ENCODE data around the gene ESPN. TPM values are rescaled to one million over a fixed set of nuclear protein-coding genes. Genes with fewer than 3 reads are reported as not detected.

Gene ESPN
- total and polyA plus RNA-seq, 2 of the 8 experiments (the other 6 are each of a cell fraction or from before 2014, with no cell fraction given): 5.2 to 16.3 TPM

GRCh38 chr1:6393400-6394187 lies 31.0 kb upstream of the ESPN start, which contains the start of gene ACOT7:
ACOT7 (minus strand) TSS chr1:6393767; CDS start chr1:6393399, 368 bp downstream.
- H2BK5ac ChIP-seq (ENCODE audit: low read depth, low read length): peak within 1 kb of the TSS; percentile 22
- ChIA-PET POLR2A (ENCODE audit: partially characterized antibody) (interaction anchor here (0.7 to 5.9 kb wide), 18 partner anchors 8 to 148 kb away, joined by 3 to 29 read pairs (median 4); partner anchors contain the start of gene HES2), CTCF (ENCODE audit: partially characterized antibody) (interaction anchor here (1.1 to 58.4 kb wide), 9 partner anchors 13 to 147 kb away, joined by 3 to 1769 read pairs (median 11); no protein-coding TSS in a partner anchor)
- peak within 1 kb of the TSS; percentile 80; the same call in 1 of the 2 replicates for H2BK12ac ChIP-seq (ENCODE audit: low read depth, low read length)
- WGBS, 2 experiments (ENCODE audit: extremely low coverage in 1 of 2, insufficient coverage in 1 of 2, insufficient read length in 1 of 2, insufficient replicate concordance in 2 of 2, low coverage in 1 of 2, low lambda C conversion rate in 2 of 2, missing lambda C conversion rate in 1 of 2): 2% methylated on average over 38 of the region's 87 CpGs; no CpG with 5 or more reads in 1 of the 2 experiments
- no peak within 1 kb of the TSS for H2BK20ac ChIP-seq (ENCODE audit: low read length)
- FAIRE-seq (no peak), DNase-seq (ENCODE audit: low read depth in 1 of 2, low spot score in 2 of 2) (peak in 1 of 2 experiments; percentile 88)
- peak within 1 kb of the TSS; percentile 94 for H4K8ac ChIP-seq (ENCODE audit: extremely low read depth, insufficient read depth, low read length)
- peak within 1 kb of the TSS; percentile 54 for H3K56ac ChIP-seq (replicated peaks; ENCODE audit: insufficient read length, low read depth, low read length)
- no peak within 1 kb of the TSS for H3K14ac ChIP-seq (ENCODE audit: insufficient read length)
- peak within 1 kb of the TSS; percentile 61 to 90 (median 80) for H3K9ac ChIP-seq (replicated peaks in 1 of 4; ENCODE audit: extremely low read depth in 1 of 4, low read depth in 3 of 4, low read length in 3 of 4)
- peak within 1 kb of the TSS; percentile 86 for H3K18ac ChIP-seq (ENCODE audit: extremely low read depth, low read length)
- H3K27ac ChIP-seq (ENCODE audit: low read depth, low read length): peak within 1 kb of the TSS; percentile 91
- H3K4me1 ChIP-seq (replicated peaks in 1 of 4; ENCODE audit: control insufficient read depth in 3 of 4, insufficient read depth in 4 of 4, low read length in 3 of 4): peaks cover 0 to 11% (median 9%) of the 10 kb centered on the region in 4 experiments; a peak in 5 of 7 replicates
- peak within 1 kb of the TSS; percentile 88 for H4K91ac ChIP-seq (replicated peaks; ENCODE audit: insufficient read length, low read length)
- H3K9me3 ChIP-seq (ENCODE audit: insufficient read depth in 2 of 2, low read depth in 1 of 2, low read length in 1 of 2): no peaks in the 10 kb centered on the region; a peak in 1 of 4 replicates
- H2BK120ac ChIP-seq (replicated peaks; ENCODE audit: low read depth, low read length): peak within 1 kb of the TSS; percentile 81
- peak within 1 kb of the TSS; percentile 73 to 80 for H3K4me2 ChIP-seq (ENCODE audit: insufficient read depth in 1 of 2, low read depth in 2 of 2, low read length in 2 of 2)
- peaks cover 12% of the 10 kb centered on the region for H3K79me1 ChIP-seq (ENCODE audit: low read depth, low read length)
- peak within 1 kb of the TSS; percentile 90; the same call in 1 of the 2 replicates for H2AK5ac ChIP-seq (ENCODE audit: low read depth, low read length)
- H3K23me2 ChIP-seq (ENCODE audit: low read depth, low read length): peaks cover 4% of the 10 kb centered on the region; the same call in 1 of the 2 replicates
- H2BK15ac ChIP-seq (ENCODE audit: low read length): 0 out of 2 replicates have a peak within 1 kb of the TSS, but pooled peaks have one; percentile 61
- peaks cover 4 to 9% of the 10 kb centered on the region in 2 experiments for H4K20me1 ChIP-seq (replicated peaks in 1 of 2; ENCODE audit: control insufficient read depth in 1 of 2, insufficient read depth in 2 of 2, low read length in 2 of 2)
- no peaks in the 10 kb centered on the region for H3K36me3 ChIP-seq (ENCODE audit: control insufficient read depth in 2 of 4, insufficient read depth in 4 of 4, low read length in 3 of 4)
- H2AFZ ChIP-seq (ENCODE audit: low read length): no peak within 1 kb of the TSS
- H3K27me3 ChIP-seq (replicated peaks in 1 of 4; ENCODE audit: control insufficient read depth in 3 of 4, extremely low read depth in 1 of 4, insufficient read depth in 3 of 4, low read length in 3 of 4): peaks cover 0 to 3% (median 0%) of the 10 kb centered on the region in 4 experiments; a peak in 3 of 7 replicates
- peak within 1 kb of the TSS; percentile 66 to 91 (median 72) for H3K4me3 ChIP-seq (ENCODE audit: extremely low read depth in 1 of 4, insufficient read depth in 2 of 4, low read depth in 3 of 4, low read length in 4 of 4)
- peak within 1 kb of the TSS; percentile 86 for H4K5ac ChIP-seq (ENCODE audit: insufficient read length, low read depth, low read length)
- no peak within 1 kb of the TSS for H3K23ac ChIP-seq (ENCODE audit: insufficient read length)
- peak within 1 kb of the TSS; percentile 6 for H3K4ac ChIP-seq (replicated peaks; ENCODE audit: insufficient read length, low read depth, low read length)
- peaks cover 0 to 38% of the 10 kb centered on the region in 2 experiments; a peak in 3 of 4 replicates for H3K79me2 ChIP-seq (ENCODE audit: control insufficient read depth in 1 of 2, insufficient read depth in 2 of 2, low read length in 2 of 2)
- TF ChIP-seq CHD1 (IDR thresholded peaks at IDR 0.05; ENCODE audit: low read depth, low read length) (no peak), TAF1 (IDR thresholded peaks at IDR 0.05; ENCODE audit: low read depth, low read length) (peak; percentile 74), GTF2F1 (IDR thresholded peaks at IDR 0.05; ENCODE audit: borderline replicate concordance, low read depth, low read length) (no peak), POLR2A (IDR thresholded peaks at IDR 0.05; ENCODE audit: control extremely low read depth in 1 of 2, low read depth in 2 of 2, low read length in 2 of 2) (peak in 1 of 2 experiments; percentile 52; a peak in 1 of 3 replicates), ASH2L (IDR thresholded peaks at IDR 0.05; ENCODE audit: low read length) (peak; percentile 22), PHF8 (conservative IDR thresholded peaks at IDR 0.05; ENCODE audit: low read depth, low read length) (peak; percentile 86), TBP (IDR thresholded peaks at IDR 0.05; ENCODE audit: low read depth, low read length) (peak; percentile 37), KDM4A (IDR thresholded peaks at IDR 0.05; ENCODE audit: low read depth, low read length, severe bottlenecking) (peak; percentile 35), NANOG (IDR thresholded peaks at IDR 0.05; ENCODE audit: insufficient read depth, low read depth, low read length, poor library complexity, severe bottlenecking) (no peak)
- TF ChIP-seq, protein P1, sequence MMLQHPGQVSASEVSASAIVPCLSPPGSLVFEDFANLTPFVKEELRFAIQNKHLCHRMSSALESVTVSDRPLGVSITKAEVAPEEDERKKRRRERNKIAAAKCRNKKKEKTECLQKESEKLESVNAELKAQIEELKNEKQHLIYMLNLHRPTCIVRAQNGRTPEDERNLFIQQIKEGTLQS (IDR thresholded peaks at IDR 0.05; ENCODE audit: insufficient read depth, low read depth, low read length): no peak

Measured in H1 (cell line).